ENCODE measurements around the gene PDCD1.

Gene PDCD1

DNA sequence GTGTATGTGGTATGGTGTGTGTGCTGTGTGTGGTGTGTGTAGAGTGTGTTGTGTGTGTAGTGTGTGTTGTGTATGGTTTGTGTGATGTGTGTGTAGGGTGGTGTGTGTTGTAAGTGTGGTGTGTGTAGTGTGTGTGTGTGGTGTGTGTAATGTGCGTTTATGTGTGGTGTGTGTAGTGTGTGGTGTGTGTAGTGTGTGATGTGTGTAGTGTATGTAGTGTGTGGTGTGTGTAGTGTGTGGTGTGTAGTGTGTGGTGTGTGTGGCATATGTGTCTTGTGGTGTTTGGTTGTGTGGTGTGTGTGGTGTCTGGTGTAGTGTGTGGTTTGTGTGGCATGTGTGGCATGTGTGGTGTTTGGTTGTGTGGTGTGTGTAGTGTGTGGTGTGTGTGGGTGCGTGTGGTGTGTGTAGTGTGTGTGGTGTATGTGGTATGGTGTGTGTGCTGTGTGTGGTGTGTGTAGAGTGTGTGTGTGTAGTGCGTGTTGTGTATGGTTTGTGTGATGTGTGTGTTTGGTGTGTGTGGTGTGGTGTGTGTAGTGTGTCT lies 6.8 kb upstream of the PDCD1 start:
- DNase-seq (ENCODE audit: low read depth), result no peak

DNA sequence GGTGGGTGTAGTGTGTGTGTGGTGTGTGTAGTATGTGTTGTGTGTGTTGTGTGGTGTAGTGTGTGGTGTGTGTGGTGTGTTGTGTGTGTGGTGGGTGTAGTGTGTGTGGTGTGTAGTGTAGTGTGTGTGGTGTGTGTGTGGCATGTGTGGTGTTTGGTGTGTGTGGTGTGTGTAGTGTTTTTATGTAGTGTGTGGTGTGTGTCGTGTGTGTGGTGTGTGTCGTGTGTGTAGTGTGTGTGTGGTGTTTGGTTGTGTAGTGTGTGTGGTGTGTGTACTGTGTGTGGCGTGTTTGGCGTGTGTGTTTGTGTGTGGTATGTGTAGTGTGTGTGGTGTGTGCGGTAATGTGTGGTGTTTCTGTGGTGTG lies 6.1 kb upstream of the PDCD1 start:
- DNase-seq (ENCODE audit: low read depth), result no peak

DNA sequence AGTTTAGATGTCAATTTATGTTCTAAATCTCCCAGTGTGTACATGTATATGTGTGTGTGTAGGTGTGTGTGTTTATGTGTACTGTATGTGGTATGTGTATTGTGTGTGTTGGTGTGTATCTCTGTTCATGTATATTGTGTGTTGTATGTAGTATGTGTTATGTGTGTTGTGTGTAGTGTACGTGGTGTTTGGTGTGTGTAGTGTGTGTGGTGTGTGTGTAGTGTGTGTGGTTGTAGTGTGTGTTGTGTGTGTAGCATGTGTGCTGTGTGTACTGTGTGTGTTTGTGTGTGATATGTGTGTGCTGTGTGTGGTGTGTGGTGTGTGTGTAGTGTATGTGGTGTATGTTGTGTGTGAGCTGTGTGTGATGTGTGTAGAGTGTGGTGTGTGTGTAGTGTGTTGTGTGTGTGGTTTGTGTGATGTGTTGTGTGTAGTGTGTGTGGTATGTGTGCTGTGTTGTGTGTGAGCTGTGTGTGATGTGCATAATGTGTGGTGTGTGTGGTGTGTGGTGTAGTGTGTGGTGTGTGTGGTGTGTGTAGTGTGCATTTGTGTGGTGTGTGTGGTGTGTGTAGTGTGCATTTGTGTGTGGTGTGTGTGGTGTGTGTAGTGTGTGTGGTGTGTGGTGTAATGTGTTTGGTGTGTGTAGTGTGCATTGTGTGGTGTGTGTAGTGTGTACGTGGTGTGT lies 5.6 kb upstream of the PDCD1 start:
- DNase-seq (ENCODE audit: low read depth), result no peak

DNA sequence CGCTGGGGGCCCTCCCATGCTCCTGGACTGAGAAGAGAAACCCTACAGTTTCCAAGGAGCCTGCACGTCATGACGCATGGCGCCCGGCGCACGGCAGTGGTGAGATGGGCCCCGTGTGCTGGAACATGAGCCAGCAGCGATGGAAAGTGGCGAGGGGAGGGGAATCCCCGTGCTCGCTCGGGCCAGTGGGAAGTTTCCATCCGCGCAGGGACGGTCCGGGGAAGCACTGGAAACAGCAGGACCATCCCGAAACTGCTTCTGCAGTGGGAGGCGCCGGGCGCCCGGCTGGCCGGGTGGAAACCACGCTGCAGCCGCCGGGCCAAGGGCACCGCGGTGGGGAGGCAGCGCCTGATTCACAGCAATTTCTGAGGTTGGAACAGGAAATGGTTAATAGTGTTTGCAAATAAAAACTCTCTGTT lies 4.9 kb upstream of the PDCD1 start:
- no peak for DNase-seq (ENCODE audit: low read depth)

DNA sequence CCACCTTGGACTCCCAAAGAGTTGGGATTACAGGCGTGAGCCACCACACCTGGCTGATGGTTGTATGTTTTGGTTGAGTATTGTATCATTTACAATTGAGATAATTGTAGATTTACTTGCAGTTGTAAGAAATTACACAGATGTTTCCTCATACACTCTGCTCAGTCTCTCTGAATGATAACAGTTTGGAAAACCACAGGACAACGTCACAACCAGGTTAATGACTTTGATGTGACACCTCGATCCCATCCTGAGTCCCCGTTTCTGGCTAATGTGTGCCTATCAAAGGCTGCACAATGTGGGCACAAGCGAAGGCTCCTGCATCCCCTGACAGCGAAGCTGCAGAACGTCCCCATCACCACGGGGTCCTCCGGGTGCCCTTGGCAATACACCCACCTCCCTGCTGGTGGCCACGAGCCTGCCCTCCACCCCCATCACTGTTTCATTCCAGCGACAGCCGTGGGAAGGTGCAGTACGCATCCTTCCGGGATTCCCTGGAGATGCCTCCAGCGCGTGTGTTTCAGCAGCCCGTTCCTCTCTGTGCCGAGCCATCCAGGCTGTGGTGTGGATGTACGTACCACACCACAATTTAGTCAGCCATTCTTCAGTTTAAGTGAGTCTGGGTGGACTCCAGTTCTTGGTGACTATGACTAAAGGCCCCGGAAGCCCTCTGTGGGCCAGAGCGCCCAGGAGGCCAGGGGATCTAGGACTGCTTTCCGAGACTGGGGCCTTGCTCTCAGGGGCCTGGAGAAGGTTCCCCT lies 4.3 kb upstream of the PDCD1 start:
- DNase-seq (ENCODE audit: low read depth), result no peak

DNA sequence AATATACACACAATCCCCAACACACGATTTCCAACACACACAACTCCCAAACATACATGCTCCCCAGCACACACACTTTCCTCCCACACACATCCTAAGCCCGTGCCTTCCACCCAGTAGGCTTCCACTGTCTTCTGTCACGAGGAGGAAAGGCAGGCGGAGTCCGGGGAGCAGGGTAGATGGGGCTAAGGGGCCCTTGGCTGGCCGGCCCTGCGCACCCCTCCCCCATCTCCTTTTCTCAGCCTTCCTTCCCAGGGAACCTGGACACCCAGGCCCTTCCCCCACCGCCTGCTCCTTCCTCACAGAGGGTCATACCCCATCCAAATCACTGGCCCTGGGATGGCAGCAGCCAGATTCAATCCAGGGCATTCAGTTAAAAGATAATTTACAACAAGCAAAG lies 3.4 kb upstream of the PDCD1 start:
- DNase-seq (ENCODE audit: low read depth), result no peak

DNA sequence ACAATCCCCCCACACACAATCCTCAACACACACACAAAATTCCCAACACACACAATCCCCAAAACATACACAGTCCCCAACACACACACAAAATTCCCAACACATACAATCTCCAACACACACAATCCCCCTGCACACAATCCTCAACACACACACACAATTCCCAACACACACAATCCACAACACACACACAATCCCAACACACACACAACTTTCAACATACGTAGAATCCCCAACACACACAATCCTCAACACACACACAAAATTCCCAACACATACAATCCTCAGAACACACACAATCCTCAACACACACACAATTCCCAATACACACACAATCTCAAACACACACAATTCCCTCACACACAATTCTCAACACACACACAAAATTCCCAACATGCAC lies 2.6 kb upstream of the PDCD1 start:
- DNase-seq (ENCODE audit: low read depth), result no peak

DNA sequence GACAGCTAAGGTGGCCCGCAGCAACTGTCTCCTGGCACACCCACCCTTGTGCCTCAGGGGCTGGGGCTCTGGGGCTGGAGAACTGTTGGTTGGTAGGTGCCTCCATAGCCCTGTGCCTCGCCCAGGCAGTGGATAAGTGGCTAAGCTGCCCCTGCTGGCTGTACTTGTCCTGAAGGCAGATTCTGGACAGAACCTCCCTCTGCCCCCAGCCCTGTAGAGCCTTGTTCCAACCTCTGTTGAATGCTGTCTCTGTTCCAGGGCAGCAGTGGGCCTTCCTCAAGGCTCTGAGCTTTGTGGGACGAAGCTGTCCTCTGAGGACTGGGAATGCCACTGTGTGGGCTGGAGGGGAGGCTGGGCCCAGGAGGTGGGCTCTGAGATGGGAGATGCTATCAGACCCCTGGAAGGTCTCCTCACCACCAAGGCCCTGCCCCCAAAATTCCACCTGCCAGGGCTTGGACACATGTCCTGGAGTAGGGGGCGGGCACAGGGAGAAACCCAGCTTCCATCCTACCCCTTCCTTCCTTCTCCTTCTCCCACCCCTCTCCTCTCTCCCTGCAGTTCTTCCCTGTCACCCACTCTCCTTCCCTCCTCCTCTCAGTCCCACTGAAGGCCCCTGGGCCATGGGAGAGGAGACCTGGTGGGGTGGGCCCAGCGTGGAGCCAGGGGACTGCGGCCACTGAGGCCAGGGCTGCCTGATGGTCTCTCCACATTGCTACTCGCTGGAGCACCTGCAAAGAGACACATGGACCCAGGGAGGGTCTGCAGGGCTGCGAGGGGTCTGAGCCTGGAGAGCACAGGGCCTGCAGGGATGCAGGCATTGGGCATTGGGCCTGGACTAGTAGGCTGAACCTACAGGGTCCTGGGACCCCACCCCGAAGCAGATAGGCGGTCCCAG lies 1.7 kb upstream of the PDCD1 start:
- DNase-seq (ENCODE audit: low read depth), result no peak

DNA sequence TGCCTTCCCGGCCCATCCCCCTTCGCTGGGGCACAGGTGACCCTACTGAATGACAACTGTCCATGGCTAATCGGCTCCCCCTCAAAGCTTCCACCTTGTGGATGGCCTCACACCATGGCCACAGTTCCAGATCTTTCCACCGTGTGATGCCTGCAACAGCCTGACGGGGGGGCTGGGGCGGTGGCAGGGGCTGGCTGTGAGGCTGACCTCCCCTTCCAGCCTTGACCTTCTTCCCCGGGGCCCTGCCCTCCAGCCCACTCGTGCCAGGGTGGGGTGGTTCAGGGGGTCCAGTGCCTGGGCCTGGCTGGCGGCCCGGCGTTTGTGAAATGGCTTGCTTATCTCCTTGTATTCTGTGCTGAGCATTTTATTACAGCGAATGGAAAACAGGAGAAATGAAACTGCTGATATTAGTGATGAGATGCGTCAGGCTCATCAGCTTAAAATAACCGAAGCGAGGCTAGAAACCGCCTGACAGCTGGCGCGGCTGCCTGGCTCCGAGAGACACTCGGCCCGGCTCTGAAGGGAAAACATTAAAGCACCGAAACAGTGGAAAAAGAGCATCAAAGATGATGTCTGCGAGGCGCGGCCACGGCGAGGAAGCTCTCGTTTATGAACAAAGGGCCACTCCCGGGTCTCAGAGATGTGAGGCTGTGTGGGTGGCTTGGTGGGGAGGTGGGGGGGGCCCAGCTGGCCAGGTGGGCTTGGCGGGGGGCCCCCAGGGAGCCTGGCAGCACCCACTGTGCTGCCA lies 916 bp upstream of the PDCD1 start:
- peak; percentile 24 for DNase-seq (ENCODE audit: low read depth)

DNA sequence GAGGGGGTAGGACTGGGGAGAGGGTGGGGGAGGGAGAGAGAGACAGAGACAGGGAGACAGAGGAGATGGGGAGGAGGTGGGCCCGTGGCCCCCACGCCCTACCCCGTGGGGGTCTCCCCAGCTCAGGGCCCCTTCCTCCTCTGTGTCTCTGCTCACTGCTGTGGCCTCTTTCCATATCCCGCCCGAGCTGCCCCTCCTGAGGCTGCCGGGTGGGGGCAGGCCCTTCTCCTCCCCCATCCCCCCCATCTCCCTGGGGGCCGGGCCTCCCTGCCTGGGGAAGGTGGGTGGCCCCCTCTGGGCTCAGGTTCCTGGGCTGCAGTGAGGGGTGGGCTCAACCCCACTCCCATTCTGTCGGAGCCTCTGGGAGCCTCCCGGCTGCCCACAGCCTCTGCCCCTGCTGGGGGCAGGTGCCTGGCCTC lies 332 bp upstream of the PDCD1 start:
- DNase-seq (ENCODE audit: low read depth), result no peak

DNA sequence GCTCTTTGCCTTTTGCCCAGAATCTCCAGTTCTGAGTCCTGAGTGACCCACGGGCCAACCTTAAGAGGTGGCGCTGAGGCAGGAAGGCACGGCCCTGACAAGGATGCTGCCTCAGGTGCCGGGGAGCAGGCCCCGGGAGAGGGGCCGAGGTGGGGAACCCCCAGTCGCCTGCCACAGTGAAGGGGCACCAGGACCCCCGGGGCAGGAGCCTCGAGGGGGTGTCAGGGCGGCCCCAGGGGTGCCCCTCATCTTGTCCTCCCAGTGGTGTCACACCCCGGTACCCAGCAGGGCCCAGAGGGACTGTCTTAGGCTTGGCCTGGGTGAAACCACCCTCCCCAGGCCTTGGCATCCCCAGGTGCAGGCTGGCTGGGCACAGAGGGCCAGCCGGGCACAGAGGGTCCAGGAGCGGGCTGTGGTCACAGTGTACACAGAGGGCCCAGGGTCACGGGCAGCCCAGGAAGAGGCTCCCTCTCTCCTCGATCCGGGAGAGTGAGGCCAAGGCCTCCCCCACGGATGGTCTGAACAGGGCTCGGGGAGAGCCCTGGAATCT lies 1.0 kb downstream of the PDCD1 start:
- DNase-seq (ENCODE audit: low read depth), result no peak

DNA sequence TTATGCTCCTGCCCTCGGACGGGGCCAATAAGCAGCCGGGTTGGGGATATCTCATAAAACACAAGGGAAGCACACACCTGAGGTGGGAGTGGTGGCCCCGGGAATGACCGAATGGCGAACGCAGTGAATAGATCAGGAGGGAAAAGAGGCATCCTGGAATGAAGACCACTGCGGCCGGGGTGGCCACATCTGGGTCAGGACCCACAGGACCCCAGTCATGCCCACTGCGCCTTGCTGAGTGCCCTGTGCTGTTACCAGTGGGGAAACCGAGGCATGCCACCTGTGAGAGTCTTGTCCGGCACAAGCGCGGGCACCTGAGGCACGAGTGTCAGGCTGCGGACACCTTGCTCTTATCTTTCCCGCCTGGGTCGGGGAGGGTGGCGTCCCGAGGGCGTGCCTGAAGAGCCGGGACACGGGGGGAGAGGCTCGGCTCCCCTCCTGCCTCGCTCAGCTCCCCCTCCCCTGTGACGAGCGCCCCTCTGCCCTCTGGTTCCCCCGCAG lies 1.6 kb downstream of the PDCD1 start:
- no peak for DNase-seq (ENCODE audit: low read depth)

DNA sequence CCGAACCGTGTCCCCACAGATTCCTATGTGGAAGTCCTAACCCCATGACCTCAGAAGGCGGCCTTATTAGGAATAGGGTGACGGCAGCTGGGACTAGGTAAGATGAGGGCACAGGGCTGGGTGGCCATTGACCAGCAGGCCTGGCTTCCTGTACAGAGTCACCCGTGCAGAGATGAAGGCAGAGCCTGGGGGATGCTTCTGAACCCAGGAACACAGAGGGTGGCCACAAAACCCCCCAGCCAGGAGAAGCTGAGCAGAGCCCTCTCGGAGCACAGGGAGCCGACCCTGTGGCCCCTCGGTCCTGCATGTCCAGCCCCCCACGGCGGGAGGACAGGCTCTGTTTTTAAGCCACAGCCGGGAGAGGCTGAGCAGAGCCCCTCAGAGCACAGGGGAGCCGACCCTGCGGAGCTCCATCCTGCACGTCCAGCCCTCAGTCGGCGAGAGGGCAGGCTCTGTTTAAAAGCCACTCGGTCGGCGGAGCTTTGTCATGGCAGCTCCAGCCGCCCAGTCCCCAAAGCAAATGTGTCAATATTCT lies 2.7 kb downstream of the PDCD1 start:
- no peak for DNase-seq (ENCODE audit: low read depth)

DNA sequence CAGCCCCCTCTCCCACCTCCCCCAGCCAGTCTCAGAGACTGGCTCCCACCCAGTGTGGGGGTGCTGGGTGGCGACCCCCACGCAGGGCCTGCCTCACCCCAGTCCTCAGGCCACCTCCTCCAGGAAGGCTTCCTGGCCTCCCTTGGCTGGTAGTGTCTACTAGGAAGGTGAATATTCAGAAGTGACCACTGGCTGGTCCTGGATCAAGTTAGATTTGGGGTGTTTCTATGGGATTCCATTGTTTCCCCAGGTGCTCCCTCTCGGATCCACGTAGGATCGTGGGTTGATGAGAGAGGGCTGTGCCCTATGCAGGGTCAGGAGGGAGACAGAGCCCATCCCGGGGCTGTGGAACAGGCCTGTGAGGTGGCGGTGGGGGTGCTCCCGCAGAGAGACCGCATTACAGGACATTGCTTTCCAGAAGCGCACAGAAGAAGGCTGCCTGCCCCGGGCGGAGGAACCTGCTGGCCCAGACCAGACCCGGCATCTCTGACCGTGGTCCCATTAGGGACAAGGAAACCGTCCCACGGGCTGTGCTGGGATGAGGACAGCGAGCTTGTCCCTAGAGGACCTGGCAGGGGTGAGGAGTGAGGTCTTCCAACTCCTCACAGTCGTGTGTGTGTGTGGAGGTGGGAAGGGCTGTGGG lies 3.3 kb downstream of the PDCD1 start:
- DNase-seq (ENCODE audit: low read depth), result no peak

DNA sequence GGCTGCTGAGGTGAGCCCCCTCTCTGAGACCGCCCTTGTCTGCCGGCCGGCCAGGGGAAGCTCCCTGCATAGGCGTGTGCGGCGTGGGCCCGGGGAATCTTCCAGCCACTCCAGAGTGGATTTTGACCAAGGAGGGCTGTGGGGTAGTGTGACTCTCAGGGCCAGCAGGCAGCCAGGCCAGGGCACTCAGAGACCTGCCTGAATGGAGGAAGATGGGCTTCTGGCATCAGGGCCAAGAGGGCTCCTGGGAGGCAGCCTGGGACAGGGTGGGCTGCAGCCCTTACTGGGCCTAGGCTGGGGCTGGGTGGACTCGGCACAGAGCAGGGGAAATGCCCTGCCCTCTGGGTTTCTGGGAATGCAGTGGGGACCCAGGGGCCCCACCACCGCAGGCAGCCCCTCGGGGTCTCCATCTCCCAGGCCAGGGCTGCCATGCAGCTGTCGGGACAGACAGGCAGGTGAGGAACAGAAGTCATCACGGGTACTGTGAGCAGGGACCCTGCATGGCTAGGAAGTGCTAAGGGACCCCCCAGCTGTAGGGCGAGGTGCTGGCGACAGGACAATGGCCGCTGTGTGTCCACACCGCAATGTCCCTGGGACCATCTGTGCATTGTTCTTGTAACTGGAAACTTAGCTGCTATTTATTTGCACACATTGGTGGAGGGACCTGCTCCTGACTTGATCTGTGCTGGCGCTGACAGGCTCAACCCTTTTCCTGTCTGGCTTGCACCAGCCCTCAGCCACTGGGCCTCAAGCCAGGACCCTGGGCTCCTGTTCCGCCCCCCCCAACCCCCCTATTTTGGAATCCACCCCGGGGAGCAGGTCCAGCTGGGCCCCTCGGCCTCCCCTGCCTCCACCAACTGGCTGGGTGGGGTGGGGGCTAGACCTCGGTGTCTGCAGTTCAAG lies 4.1 kb downstream of the PDCD1 start:
- DNase-seq (ENCODE audit: low read depth), result no peak

DNA sequence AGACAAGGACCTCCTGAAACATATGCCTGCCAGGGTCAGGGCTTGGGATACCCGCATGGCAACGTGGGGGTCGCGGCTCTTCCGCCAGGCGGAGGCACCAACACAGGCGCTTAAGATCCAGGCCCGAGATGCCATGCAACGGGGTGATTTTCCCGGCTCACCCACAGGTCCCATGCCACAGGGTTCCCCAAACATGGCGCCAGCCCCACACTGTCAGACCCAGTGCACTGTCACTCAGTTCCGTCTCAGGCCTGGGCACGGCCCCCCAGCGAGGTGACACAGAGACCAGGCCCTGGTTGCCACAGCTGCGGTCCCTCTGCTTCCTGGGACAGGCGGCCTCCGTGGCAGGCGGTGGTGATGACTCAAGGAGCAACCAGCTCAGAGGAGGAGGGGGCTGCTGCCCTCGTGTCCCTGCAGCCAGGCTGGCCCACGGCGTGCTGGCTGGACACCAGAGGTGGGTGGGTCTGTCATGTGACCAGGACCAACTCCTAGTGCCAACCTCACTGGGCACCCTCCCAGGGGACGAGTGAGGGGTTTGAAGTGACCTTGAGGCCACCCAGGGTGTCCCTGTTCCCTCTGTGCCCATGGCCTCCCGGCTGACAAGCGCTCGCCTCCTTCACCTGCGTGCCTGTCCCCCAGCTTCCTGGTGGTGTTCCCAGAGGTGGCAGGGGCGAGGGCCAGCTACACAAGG lies 4.9 kb downstream of the PDCD1 start:
- DNase-seq (ENCODE audit: low read depth), result no peak

DNA sequence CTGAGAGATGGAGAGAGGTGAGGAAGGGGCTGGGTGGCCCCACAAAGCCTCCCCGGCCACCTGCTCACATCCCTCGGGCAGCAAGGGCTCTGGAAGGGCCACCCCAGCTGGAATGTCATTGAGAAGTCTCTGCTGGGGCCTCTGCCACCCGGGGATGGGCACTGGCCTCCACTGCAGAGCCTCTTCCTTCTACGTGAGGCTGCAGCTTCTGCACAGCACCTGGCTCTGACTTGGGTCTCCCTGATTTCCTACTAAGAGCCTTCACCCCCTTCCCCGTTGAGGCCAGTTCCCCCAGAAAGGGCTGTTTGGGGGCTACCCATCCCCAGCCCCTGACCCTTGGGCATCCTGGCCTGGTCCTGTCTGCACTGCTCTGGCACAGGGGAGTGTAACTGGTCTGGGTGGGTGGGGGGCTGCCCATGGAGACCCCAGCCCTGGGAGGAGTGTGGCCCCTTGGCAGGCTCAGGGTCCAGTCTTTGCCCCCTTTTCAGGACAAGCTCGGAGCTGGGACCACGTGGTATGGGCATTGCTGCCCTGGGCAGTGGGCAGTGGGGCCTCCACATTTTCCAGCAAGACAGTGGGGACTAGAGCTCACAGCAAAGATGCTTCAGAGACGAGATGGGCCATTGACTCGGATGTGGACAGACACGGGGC lies 5.6 kb downstream of the PDCD1 start:
- DNase-seq (ENCODE audit: low read depth), result no peak
